Astrocyte of the cerebellum (primary cell): ENCODE measurements around the gene PRRC2C.

ENCODE experiments used
- DNase-seq: peaks from one replicate; pipeline ENCODE4 v3.0.0-alpha.2; 2011; ENCODE audit warnings: low read depth
- H3K4me3 ChIP-seq: 2 replicates; pipeline ENCODE4 v1.5.1; 2011; ENCODE audit warnings: mild to moderate bottlenecking, low read depth, low read length, moderate library complexity
- CTCF ChIP-seq: IDR thresholded peaks from 2 replicates; pipeline ENCODE4 v1.5.1; 2012; ENCODE audit warnings: low read length, low read depth, moderate library complexity, mild to moderate bottlenecking; ENCODE audit errors: missing control alignments
- in situ Hi-C: cut with HindIII; loops from 2 replicates; pipeline ENCODE4 v1.10.0; 2017; ENCODE audit warnings: low sequenced_read_pairs

Gene PRRC2C

GRCh38 chr1:171494076-171494475 is 8.7 kb downstream of the PRRC2C start:
- no peak for DNase-seq

GRCh38 chr1:171495444-171495843 is 10.1 kb downstream of the PRRC2C start:
- H3K4me3 ChIP-seq: no peak overlapping the region
- no peak for TF ChIP-seq CTCF
- no peak for DNase-seq
- in situ Hi-C loops: no loop called here

More at GRCh38 chr1:171494076-171494475, 8.7 kb downstream of the PRRC2C start:
- in situ Hi-C loops: no loop called here
- no peak overlapping the region for H3K4me3 ChIP-seq
- TF ChIP-seq CTCF: no peak

- H3K4me3 ChIP-seq: no peak overlapping the region
- no peak for DNase-seq
- TF ChIP-seq CTCF: no peak
- in situ Hi-C loops: no loop called here
Measured at GRCh38 chr1:171500304-171500703, 15.0 kb downstream of the PRRC2C start.

GRCh38 chr1:171500803-171501202 is 15.5 kb downstream of the PRRC2C start:
- in situ Hi-C loops: no loop called here
- no peak overlapping the region for H3K4me3 ChIP-seq
- no peak for DNase-seq
- TF ChIP-seq CTCF: no peak

GRCh38 chr1:171501305-171502024 is 16.1 kb downstream of the PRRC2C start:
- DNase-seq: no peak
- no peak for TF ChIP-seq CTCF
- no peak overlapping the region for H3K4me3 ChIP-seq
- in situ Hi-C loops: no loop called here

GRCh38 chr1:171506525-171507304 is 21.4 kb downstream of the PRRC2C start:
- no peak overlapping the region for H3K4me3 ChIP-seq
- in situ Hi-C loops: no loop called here
- TF ChIP-seq CTCF: no peak
- no peak for DNase-seq
